ENCODE results near the gene FASN.

DNA sequence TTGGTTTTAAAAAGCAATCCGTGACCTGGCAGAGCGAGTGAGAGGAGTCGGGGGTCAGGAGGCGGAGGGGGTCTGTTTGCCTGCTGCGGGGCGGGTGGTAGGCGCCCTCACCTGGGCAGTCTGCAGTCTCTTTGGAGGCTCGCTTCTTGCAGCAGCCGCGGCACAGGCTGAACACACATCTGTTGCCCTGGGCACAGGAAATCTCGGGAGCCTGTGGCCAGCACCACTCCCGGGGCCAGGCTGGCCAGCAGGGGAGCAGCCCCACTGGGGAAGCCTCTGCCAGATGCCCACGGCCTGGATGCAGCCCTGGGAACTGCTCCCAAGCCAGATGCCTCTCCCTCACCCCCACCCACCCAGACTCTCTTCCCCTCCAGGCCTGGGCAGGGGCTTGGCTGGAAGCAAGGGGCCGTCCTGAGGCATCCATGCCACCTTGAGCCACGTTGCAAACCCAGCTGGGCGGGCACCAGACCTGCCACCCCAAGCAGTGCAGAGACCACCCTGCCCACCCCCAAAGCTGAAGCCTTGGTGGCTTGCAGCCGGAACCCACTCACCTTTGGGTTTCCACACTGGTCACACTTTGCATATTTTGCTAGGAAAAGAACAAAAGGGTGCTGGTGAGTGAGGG is 39.7 kb downstream of the FASN start:
- TF ChIP-seq, protein P1, sequence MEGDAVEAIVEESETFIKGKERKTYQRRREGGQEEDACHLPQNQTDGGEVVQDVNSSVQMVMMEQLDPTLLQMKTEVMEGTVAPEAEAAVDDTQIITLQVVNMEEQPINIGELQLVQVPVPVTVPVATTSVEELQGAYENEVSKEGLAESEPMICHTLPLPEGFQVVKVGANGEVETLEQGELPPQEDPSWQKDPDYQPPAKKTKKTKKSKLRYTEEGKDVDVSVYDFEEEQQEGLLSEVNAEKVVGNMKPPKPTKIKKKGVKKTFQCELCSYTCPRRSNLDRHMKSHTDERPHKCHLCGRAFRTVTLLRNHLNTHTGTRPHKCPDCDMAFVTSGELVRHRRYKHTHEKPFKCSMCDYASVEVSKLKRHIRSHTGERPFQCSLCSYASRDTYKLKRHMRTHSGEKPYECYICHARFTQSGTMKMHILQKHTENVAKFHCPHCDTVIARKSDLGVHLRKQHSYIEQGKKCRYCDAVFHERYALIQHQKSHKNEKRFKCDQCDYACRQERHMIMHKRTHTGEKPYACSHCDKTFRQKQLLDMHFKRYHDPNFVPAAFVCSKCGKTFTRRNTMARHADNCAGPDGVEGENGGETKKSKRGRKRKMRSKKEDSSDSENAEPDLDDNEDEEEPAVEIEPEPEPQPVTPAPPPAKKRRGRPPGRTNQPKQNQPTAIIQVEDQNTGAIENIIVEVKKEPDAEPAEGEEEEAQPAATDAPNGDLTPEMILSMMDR (IDR thresholded peaks at IDR 0.05) = no peak
- TF ChIP-seq ZNF302 (CRISPR knock-in tag; IDR thresholded peaks at IDR 0.05) (no peak), CHD4 (IDR thresholded peaks at IDR 0.05; ENCODE audit: borderline replicate concordance) (no peak), EP300 (IDR thresholded peaks at IDR 0.05) (no peak), MYC (IDR thresholded peaks at IDR 0.05; ENCODE audit: borderline replicate concordance, low read length) (no peak), CHD2 (IDR thresholded peaks at IDR 0.05; ENCODE audit: low read length, partially characterized antibody) (no peak), RFX5 (IDR thresholded peaks at IDR 0.05) (no peak), POLR2A (IDR thresholded peaks at IDR 0.05; ENCODE audit: low read length) (no peak), CEBPB (IDR thresholded peaks at IDR 0.05) (no peak), JUN (IDR thresholded peaks at IDR 0.05) (no peak), SMC3 (IDR thresholded peaks at IDR 0.05) (no peak)
- TF ChIP-seq, protein P2, sequence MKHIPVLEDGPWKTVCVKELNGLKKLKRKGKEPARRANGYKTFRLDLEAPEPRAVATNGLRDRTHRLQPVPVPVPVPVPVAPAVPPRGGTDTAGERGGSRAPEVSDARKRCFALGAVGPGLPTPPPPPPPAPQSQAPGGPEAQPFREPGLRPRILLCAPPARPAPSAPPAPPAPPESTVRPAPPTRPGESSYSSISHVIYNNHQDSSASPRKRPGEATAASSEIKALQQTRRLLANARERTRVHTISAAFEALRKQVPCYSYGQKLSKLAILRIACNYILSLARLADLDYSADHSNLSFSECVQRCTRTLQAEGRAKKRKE (CRISPR knock-in tag; IDR thresholded peaks at IDR 0.05; ENCODE audit: low read depth) = no peak
- TF ChIP-seq, protein P3, sequence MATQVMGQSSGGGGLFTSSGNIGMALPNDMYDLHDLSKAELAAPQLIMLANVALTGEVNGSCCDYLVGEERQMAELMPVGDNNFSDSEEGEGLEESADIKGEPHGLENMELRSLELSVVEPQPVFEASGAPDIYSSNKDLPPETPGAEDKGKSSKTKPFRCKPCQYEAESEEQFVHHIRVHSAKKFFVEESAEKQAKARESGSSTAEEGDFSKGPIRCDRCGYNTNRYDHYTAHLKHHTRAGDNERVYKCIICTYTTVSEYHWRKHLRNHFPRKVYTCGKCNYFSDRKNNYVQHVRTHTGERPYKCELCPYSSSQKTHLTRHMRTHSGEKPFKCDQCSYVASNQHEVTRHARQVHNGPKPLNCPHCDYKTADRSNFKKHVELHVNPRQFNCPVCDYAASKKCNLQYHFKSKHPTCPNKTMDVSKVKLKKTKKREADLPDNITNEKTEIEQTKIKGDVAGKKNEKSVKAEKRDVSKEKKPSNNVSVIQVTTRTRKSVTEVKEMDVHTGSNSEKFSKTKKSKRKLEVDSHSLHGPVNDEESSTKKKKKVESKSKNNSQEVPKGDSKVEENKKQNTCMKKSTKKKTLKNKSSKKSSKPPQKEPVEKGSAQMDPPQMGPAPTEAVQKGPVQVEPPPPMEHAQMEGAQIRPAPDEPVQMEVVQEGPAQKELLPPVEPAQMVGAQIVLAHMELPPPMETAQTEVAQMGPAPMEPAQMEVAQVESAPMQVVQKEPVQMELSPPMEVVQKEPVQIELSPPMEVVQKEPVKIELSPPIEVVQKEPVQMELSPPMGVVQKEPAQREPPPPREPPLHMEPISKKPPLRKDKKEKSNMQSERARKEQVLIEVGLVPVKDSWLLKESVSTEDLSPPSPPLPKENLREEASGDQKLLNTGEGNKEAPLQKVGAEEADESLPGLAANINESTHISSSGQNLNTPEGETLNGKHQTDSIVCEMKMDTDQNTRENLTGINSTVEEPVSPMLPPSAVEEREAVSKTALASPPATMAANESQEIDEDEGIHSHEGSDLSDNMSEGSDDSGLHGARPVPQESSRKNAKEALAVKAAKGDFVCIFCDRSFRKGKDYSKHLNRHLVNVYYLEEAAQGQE (IDR thresholded peaks at IDR 0.05) = no peak
- TF ChIP-seq, protein P4, sequence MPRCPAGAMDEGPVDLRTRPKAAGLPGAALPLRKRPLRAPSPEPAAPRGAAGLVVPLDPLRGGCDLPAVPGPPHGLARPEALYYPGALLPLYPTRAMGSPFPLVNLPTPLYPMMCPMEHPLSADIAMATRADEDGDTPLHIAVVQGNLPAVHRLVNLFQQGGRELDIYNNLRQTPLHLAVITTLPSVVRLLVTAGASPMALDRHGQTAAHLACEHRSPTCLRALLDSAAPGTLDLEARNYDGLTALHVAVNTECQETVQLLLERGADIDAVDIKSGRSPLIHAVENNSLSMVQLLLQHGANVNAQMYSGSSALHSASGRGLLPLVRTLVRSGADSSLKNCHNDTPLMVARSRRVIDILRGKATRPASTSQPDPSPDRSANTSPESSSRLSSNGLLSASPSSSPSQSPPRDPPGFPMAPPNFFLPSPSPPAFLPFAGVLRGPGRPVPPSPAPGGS (IDR thresholded peaks at IDR 0.05) = no peak

Data from A549 (cell line).